ENCODE data around the gene SLC9A5.

DNA sequence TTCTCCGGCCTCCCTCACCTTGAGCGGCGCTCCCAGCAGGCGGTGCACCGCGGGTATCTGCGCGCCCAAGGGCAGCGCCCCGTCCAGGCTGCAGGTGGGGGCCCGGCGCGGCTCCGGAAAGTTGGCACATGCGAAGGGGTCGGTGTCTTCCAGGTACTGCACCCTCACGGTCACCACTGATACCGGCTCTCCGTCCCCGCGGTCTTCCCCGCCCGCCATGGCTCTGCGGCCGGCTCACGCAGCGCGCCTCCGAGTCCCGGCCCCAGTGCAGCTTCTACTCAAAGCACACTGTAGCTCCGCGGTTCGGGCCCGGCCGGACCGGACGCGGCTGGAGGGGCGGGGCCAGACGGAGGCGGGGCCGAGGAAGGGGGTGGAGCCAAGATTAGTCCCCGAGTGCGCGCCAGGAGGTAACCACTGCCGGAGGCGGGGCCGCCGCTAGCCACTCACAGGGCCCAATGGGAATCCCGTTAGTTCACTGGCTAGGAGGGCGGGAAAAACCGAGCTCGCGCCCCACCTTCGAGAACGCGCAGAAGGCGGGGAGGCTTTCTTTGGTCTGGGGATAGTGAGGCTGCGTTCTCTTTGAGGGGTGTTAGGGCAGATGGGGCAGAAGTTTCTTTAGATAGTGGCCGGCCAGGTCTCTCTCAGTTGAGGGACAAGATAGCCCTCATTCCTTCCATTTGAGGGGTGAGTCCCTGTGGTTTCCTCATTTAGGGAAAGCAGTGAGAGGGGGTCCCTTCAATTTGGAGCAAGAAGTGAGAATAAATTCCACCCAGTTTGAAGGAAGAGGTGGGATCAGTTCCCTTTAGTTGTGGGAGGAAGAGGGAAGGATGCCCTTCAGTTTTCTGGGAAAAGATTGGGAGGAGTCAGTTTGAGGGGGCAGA lies 1.3 kb upstream of the SLC9A5 start, which contains the start of gene FHOD1:
- no peak for TF ChIP-seq CEBPB (IDR thresholded peaks at IDR 0.05)
- TF ChIP-seq RAD21 (conservative IDR thresholded peaks at IDR 0.05 in 1 of 2, IDR thresholded peaks at IDR 0.05 in 1 of 2) = no peak
- TF ChIP-seq POLR2A (IDR thresholded peaks at IDR 0.05; ENCODE audit: low read length) = peak; percentile 59
- no peak for TF ChIP-seq RFX5 (IDR thresholded peaks at IDR 0.05)
- no peak for TF ChIP-seq JUNB (IDR thresholded peaks at IDR 0.05)
- TF ChIP-seq, protein P1, sequence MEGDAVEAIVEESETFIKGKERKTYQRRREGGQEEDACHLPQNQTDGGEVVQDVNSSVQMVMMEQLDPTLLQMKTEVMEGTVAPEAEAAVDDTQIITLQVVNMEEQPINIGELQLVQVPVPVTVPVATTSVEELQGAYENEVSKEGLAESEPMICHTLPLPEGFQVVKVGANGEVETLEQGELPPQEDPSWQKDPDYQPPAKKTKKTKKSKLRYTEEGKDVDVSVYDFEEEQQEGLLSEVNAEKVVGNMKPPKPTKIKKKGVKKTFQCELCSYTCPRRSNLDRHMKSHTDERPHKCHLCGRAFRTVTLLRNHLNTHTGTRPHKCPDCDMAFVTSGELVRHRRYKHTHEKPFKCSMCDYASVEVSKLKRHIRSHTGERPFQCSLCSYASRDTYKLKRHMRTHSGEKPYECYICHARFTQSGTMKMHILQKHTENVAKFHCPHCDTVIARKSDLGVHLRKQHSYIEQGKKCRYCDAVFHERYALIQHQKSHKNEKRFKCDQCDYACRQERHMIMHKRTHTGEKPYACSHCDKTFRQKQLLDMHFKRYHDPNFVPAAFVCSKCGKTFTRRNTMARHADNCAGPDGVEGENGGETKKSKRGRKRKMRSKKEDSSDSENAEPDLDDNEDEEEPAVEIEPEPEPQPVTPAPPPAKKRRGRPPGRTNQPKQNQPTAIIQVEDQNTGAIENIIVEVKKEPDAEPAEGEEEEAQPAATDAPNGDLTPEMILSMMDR (IDR thresholded peaks at IDR 0.05) = no peak
- TF ChIP-seq EP300 (IDR thresholded peaks at IDR 0.05) = no peak
- no peak for TF ChIP-seq FOSL2 (IDR thresholded peaks at IDR 0.05)
- no peak for TF ChIP-seq FOSL2 (CRISPR knock-in tag; IDR thresholded peaks at IDR 0.05)
- TF ChIP-seq CBX2 (IDR thresholded peaks at IDR 0.05; ENCODE audit: borderline replicate concordance, low read depth) = no peak
- no peak for TF ChIP-seq TFCP2L1 (CRISPR knock-in tag; IDR thresholded peaks at IDR 0.05)
- 0 out of 2 replicates have a peak, but pooled peaks have one; percentile 39 for TF ChIP-seq HOXB13 (CRISPR knock-in tag; IDR thresholded peaks at IDR 0.05; ENCODE audit: low read depth)
- no peak for TF ChIP-seq ZFP36 (IDR thresholded peaks at IDR 0.05; ENCODE audit: borderline replicate concordance, partially characterized antibody)
